GM21360 (cell line): ENCODE results near the gene PRKAG2.
A peak's percentile ranks its signal among the peaks of the same experiment; 100 is the strongest.
"Not testable (repeated sequence)": the region's sequence is repeated elsewhere in the genome, so short reads cannot be mapped to it uniquely, and the experiment has no call there.

Experiments
- ATAC-seq: cut with Tn5 transposase; IDR thresholded peaks from one replicate; pipeline ENCODE4 v1.9.1; 2021; ENCODE audit warnings: mild to moderate bottlenecking, moderate library complexity; ENCODE audit not compliant: unreplicated experiment

Gene PRKAG2

DNA sequence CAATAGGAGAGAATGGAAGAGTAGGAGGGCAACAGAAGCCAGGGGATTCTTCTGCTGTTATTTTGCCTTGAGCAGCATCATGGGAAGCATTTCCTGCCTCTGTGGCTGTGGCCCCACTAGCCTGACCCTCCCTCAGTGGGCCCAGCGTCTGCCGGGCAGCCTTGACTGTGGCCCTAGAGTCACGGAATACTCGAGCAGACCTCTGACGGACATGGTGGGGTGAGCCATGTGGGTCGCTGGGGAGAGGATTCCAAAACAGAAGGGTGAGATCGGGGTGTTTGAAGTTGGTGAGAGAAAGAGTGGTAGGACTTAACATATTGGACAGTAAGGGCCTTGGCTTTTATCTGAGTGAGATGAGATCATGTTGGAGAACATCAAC is 8.3 kb upstream of the PRKAG2 start:
- ATAC-seq: no peak

GRCh38 chr7:151884312-151885201 is 7.6 kb upstream of the PRKAG2 start:
- peak; percentile 69 for ATAC-seq

DNA sequence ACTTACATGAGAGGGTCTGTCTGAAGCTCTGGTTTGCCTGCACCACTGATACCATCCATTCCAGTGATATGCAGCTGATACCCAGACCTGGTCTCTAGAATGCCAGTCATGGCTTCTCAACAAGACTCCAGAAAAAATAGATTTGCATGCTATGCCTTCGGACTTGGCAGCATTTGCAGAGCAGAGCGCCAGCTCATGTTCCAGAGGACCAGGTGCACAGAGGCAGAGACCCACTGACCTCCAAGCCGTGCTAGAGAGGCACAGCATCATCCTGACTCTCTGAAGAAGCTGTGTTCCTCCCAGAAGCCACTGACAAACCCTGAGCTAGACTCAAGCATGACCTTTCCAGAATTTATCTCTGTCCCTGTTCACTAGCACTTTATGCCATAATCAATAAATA is 6.9 kb upstream of the PRKAG2 start:
- ATAC-seq: no peak

DNA sequence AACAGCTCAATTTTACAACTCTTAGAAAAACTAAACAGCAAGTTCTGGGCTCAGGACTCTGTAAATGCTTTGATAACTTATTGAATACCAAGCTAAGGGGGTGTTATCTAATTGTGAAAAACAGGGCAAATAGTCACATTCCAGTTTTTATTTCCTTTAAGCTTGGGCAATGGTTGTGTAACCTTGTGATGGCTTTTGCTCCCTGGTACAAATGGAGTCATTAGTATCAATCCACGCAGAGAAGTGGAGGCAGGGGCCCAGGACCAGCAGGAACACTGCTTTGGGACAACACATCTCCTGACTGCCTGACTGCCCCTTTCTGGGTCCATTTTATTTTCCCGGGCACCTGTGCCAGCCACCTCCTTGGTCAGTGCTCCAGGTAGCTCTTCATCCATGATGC is 5.8 kb upstream of the PRKAG2 start:
- ATAC-seq: no peak

- ATAC-seq: no peak
Observed at GRCh38 chr7:151880688-151881087, 3.8 kb upstream of the PRKAG2 start.

DNA sequence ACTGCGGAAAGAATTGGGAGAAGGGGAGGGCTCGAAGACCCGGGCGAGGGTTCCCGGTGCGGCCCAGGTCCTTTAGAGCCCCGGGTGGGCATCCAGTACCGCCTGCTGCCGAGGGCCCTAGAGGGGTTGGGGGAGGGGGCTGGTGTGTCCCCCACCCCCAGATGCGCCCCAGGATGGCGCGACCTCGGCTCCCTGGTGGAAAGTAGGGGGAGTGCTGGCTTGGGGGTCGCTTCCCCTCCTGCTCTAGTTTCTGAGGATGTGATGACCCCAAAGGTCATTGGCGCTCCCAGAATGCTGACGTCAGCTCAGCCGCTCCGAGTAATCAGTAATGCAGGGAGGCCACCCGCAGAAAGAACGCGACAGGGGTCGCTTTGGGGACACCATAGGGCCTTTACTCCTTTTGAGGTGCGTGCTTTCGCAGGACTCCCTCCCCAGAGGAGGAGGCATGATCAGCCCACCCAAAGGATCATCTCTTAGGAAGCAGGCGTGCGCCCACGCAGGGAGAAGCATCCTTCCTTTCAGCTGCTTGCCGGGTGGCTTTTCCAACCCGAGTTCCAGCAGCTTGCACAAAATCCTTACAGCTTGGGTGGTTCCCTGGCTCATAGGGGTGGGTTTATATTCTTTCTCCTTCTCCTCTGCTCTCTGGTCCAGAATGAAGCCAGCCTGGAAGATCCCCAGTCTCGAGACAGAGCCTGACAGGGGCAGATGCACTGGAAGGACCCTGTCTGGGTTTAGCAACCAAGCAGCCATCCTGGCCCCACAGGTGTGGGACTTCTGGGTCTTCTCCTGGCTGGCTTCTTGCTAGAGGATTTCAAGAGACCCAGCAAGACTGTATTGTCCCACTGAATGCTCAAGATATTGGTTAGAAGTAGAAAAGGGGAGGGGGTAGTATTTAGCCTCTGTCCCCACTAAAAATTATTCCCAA is 1.3 kb upstream of the PRKAG2 start:
- no peak for ATAC-seq

DNA sequence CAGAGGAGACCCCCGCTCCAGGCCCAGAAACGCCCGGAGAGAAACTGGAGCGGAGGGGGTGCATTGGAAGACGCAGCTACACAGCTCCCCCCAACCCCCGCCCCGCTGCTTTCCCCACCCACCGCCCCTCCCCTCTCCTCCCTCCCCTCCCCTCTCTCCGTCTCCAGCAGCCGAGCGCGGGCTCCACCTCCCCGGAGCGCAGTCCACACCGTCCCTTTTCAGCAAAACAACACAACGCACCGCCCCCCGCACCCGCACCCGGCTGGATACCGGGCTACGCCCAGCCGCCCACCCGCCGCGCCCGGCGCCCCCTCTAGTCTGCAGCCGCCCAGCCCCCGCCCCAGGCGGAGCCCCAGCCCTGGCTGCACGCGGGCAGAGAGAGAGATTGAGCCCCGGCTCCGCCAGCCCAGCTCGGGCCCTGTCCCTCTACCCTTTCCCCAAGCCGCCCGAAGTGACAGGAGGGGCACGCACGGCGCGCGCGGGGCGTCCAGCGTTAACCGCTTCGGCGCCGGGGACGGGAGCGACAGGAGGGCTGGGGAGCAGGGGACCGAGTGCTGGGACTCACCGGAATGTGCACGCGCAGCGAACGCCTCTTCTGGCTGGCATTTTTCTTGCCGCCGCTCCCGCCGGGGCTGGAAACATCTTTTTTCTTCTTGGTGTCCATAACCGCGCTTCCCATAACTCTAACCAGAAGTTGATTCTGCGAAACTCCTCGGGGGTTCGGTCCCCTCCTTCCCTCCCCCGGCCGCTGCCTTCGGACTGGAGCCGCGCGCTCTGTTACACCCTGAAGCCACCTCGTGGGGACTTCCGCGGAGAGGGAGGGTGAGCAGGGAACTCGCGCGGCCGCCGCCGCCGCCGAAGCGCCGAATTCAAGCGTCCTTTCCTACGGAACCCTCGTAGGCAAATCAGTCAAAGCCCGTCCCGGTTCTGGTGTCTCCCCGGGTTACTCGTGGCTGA is 695 bp downstream of the PRKAG2 start:
- peak; percentile 16 for ATAC-seq

DNA sequence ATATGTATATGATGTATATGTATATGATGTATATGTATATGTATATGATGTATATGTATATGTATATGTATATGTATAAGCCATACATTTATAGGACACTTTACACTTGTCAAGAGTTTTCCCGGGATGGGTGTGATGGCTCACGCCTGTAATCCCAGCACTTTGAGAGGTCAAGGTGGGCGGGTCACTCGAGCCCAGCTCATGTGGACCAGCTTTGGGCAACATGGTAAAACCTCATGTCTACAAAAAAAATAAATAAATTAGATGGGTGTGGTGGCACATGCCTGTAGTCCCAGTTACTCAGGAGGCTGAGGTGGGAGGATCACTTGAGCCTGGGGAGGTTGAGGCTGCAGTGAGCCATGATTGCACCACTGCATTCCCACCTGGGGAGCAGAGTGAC is 2.4 kb downstream of the PRKAG2 start:
- not testable (repeated sequence) for ATAC-seq

DNA sequence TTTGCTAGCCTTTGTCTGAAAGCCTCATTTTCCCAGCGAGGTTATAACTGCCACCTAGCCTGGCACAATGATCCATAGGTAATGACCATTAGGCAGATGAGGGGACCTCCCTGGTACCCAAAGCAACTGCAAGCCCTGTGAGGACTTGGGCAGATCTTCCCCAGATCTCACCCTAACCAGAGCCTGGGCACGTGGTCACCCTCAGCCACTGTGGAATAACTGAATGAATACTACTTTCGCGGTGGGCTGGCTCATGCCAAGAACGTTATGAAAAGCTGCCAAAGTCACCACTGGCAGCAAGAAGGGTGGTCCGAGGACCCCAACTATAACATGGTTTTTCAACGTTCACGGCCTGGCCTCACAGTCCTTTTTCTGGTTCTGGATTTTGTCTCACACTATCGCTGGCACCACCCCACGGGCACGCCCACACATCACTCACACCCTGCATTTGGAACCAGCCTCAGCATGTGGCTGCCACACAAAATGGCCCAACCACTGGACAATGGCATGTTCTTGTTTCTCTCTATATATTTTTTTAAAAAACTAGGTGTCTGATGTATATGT is 3.4 kb downstream of the PRKAG2 start:
- no peak for ATAC-seq

- ATAC-seq: no peak
Observed at GRCh38 chr7:151872531-151873401, 4.1 kb downstream of the PRKAG2 start.

DNA sequence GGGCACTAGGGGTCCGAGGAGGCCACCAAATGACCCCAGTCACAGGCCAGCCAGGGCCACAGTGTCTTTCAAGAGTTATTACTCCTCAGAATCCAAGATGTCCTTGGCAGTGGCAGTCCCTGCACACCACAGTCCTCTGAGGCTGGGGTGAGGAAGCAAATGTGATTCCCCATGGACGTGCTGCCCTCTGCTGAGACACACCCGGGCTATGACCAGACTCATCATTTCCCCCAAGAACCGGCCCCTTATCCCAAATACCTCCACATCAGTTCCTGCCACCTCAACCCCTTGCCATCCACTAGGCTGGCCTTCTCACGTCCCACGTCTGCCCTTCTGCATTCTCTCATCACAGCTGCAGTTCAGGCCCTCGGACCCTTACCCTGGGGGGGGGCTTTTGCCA is 5.0 kb downstream of the PRKAG2 start:
- no peak for ATAC-seq

GRCh38 chr7:151871189-151871735 is 5.7 kb downstream of the PRKAG2 start:
- no peak for ATAC-seq

GRCh38 chr7:151869968-151870918 is 6.7 kb downstream of the PRKAG2 start:
- ATAC-seq: no peak

DNA sequence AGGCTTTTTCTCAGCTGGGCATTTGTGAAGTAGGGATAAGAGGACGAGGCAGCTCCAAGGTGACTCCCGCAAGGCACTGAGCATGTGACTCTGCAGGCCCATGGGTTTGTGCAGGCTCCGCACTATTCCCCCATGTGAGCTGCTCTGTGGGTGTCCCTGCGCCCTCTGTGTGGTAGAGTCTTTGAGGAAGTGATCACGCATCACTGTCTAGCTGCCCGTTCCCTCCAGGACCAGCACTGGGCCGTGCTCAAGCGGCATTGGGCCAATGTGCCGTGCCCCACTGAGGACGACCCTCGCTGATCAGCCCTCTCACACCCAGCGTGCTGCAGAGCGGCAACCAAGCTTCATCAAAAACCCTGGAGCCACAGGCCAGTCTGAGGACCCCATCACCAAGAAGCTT is 7.5 kb downstream of the PRKAG2 start:
- no peak for ATAC-seq

DNA sequence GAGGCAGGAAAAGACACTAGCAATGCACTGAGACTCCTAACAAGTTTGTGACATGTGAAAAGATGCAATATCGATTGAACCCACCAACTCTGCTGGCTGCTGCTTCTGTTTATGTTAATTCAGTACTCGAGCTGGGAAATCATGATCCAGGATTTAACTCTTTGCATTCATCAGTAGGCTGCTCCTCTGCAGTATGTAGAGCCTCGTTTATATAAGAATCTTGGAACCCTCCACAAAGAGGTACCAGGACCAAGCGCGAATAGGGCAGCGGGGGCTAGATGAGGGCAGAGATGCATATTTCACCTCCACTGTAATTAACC is 7.8 kb downstream of the PRKAG2 start:
- ATAC-seq: no peak

- no peak for ATAC-seq
Observed at GRCh38 chr7:151868396-151869108, 8.4 kb downstream of the PRKAG2 start.

GRCh38 chr7:151867912-151868311 is 9.0 kb downstream of the PRKAG2 start:
- no peak for ATAC-seq
